Right atrium auricular region (tissue), 2 donors: ENCODE results near the gene SLAMF1. TPM values are rescaled to one million over a fixed set of nuclear protein-coding genes. Genes with fewer than 3 reads are reported as not detected.

Experiments
- DNase-seq: peaks from one replicate; pipeline ENCODE4 v3.0.0-alpha.2; 2019; ENCODE audit warnings: low spot score
- H3K27ac ChIP-seq, 2 donors: fragments of 200-600 bp; sonication (generic); 1 replicate in 1 of 2; 2 replicates in 1 of 2; pipeline ENCODE4 v1.5.1; 2016 to 2019
- H3K27me3 ChIP-seq, 2 donors: fragments of 200-600 bp; sonication (generic); one replicate each; pipeline versions ENCODE4 v1.5.1 to v1.6.0; 2017 to 2019
- H3K36me3 ChIP-seq: fragments of 200-600 bp; sonication (generic); one replicate; pipeline ENCODE4 v1.5.1; 2016
- H3K4me1 ChIP-seq, 2 donors: fragments of 200-600 bp; sonication (generic); one replicate each; pipeline versions ENCODE4 v1.5.1 to v1.6.0; 2017 to 2019
- H3K4me3 ChIP-seq, 2 donors: fragments of 200-600 bp; sonication (generic); 1 replicate in 1 of 2; 2 replicates in 1 of 2; pipeline ENCODE4 v1.5.1; 2017 to 2019; ENCODE audit warnings: mild to moderate bottlenecking in 1 of 2, moderate library complexity in 1 of 2
- H3K9me3 ChIP-seq, 2 donors: fragments of 200-600 bp; sonication (generic); one replicate each; pipeline ENCODE4 v1.5.1; 2019
- total RNA-seq, 2 donors: library from RNA; depleted of rRNA; stranded (reverse); fragments of >200 nt; gene quantifications; one replicate each; pipeline ENCODE4 v1.1.0, GENCODE V29; 2016
- TF ChIP-seq, protein P1 (sequence below), 2 donors: fragments of 200-600 bp; sonication (generic); IDR thresholded peaks; one replicate each; pipeline ENCODE4 v1.5.1; 2019; ENCODE audit warnings: antibody characterized with exemption in 2 of 2

The SLAMF1 gene
- total RNA-seq, 2 donors from 2014 or later: 0.11 to 0.31 TPM

DNA sequence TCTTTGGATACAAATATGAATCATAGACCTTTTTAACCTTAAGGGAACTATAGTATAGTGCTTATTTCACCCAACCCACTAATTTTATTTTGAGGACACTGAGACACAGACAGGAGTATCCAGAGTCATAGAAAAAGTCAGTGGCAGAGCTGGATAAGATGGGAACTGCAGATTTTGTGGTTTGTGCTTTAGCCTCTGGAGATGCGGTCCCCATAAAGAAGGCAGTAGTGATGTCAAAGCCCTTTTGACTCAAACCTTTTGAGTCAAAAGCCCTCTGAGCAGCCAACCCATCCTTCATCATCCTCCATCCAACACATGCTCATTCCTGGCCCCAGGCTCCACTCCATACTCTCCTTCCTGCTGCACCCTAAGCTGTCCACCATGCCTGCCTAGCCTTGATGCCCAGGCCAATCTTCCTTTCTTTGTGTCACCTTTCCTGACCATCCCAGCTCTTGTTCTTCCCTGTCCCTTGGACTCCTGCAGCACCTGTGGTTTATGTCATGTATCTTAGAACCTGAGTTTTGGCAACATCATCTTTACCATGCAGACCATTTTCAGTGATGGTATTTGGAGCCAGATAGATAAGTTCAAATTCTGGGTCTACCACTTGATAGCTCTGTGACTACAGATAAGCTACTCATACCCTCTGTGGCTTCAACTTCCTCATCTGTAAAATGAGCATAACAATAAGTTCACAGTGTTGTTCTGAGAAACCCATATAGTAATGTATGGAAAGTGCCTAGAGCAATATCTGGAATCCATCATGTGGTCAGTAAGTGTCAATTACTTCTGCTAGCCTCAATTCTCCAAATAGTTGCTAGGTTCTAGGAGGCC lies 20.1 kb downstream of the SLAMF1 start:
- Histone ChIP-seq H3K27ac (no peak overlapping the region), H3K9me3 (no peaks in the 10 kb centered on the region), H3K27me3 (no peaks in the 10 kb centered on the region), H3K4me1 (no peaks in the 10 kb centered on the region), H3K4me3 (no peak overlapping the region), H3K36me3 (no peaks in the 10 kb centered on the region)
- TF ChIP-seq, protein P1, sequence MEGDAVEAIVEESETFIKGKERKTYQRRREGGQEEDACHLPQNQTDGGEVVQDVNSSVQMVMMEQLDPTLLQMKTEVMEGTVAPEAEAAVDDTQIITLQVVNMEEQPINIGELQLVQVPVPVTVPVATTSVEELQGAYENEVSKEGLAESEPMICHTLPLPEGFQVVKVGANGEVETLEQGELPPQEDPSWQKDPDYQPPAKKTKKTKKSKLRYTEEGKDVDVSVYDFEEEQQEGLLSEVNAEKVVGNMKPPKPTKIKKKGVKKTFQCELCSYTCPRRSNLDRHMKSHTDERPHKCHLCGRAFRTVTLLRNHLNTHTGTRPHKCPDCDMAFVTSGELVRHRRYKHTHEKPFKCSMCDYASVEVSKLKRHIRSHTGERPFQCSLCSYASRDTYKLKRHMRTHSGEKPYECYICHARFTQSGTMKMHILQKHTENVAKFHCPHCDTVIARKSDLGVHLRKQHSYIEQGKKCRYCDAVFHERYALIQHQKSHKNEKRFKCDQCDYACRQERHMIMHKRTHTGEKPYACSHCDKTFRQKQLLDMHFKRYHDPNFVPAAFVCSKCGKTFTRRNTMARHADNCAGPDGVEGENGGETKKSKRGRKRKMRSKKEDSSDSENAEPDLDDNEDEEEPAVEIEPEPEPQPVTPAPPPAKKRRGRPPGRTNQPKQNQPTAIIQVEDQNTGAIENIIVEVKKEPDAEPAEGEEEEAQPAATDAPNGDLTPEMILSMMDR (IDR thresholded peaks at IDR 0.05): no peak
- DNase-seq: no peak

DNA sequence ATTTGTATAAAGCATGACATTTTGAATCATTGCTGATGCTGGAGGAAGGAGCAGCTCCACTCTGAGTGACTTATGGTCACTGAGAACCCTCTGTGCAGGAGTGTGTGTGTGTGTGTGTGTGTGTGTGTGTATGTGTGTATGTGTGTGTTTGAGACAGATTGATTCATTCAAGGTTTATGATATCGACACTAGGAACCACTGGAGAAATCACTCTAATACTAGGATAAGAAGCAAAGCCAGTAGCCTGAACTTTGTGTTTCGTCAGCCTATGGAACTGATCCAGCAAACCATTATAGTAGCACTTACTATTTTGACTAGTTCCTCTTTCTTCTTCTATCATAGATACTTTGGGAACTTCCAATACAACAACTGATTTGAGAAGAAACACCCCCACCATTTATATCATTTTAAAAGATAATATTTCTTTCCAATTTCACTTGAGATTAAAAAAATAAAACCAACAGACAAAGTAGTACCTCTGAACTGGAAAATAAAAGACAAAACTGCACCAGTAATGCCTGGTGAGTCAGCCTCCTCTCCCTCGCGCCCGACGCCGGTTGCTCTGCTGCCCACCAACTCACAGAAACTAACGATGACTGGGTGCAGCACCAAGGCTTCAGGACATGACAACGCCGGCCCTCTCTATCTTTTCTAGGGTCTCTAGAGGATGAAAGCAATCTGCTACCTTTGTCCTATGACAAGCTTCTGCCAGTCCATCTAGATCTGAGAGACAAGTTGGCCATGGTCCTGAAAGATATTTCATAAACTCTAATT lies 20.9 kb downstream of the SLAMF1 start:
- Histone ChIP-seq H3K27me3 (no peaks in the 10 kb centered on the region), H3K4me1 (no peaks in the 10 kb centered on the region), H3K27ac (no peak overlapping the region), H3K36me3 (no peaks in the 10 kb centered on the region), H3K9me3 (no peaks in the 10 kb centered on the region), H3K4me3 (no peak overlapping the region)
- TF ChIP-seq, protein P1 (IDR thresholded peaks at IDR 0.05): no peak
- no peak for DNase-seq

DNA sequence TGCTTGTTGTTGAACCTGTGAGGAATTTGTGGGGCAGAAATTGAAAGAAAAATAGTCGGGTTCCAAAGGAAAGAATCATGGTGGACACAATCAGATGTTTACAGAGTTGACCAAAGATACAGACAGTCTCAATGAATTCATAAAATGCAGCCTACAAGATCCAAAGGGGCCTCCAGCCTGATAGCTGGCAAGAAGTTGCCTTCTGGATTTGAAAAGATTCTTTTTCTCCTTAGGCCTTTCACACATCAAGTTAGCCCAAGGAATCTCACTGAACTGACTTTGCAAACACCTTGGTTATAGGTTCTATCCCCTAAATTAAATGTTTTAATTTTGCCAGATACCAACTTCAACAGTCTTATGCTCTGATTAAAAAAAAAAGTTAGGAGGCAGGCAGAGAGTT lies 21.5 kb downstream of the SLAMF1 start:
- no peak for DNase-seq
- no peaks in the 10 kb centered on the region for H3K4me1 ChIP-seq
- H3K27ac ChIP-seq: no peak overlapping the region
- H3K27me3 ChIP-seq: no peaks in the 10 kb centered on the region
- H3K36me3 ChIP-seq: no peaks in the 10 kb centered on the region
- no peaks in the 10 kb centered on the region for H3K9me3 ChIP-seq
- no peak overlapping the region for H3K4me3 ChIP-seq
- TF ChIP-seq, protein P1 (IDR thresholded peaks at IDR 0.05): no peak

DNA sequence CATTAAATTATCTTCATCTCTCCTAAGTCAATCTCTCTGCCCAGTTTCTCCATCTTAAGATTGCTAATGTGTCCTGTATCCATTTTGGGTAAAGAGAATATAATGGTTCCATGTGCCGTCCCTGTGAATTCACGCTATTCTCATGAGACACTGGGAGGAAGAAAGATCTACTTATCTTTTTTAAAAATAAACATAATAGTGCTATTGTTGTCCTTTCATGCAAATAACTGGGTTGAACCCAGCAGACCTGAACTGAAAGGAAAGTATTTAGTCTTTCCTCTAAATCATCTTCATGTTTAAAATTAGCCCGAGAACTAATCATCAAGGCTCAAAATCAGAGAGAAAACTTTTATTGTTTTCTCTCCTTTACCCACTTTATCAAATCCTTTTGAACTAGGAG lies 22.4 kb downstream of the SLAMF1 start:
- TF ChIP-seq, protein P1 (IDR thresholded peaks at IDR 0.05): no peak
- H3K4me3 ChIP-seq: no peak overlapping the region
- DNase-seq: no peak
- H3K9me3 ChIP-seq: no peaks in the 10 kb centered on the region
- no peaks in the 10 kb centered on the region for H3K36me3 ChIP-seq
- no peaks in the 10 kb centered on the region for H3K27me3 ChIP-seq
- no peak overlapping the region for H3K27ac ChIP-seq
- H3K4me1 ChIP-seq: no peaks in the 10 kb centered on the region

DNA sequence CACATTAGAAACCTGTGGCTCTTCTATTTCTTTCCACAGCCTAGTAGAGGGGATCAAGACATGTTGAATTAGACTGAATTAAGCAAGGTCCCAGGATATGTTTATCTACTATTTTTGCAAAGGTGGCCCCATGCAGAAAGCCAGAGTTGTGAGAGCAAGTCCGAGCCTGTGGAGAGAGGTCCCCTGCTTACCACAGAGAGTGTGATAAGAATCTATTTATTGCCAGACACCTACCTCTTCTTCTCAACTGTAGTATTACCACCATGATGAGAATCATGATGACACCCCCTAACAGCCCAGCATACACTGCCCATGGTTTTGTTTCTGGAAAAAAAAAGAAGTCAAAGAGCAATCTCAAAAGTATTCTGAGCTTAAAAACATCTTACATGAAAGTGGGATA lies 23.0 kb downstream of the SLAMF1 start:
- H3K27ac ChIP-seq: no peak overlapping the region
- TF ChIP-seq, protein P1 (IDR thresholded peaks at IDR 0.05): no peak
- no peak for DNase-seq
- no peaks in the 10 kb centered on the region for H3K36me3 ChIP-seq
- H3K27me3 ChIP-seq: no peaks in the 10 kb centered on the region
- H3K9me3 ChIP-seq: no peaks in the 10 kb centered on the region
- H3K4me1 ChIP-seq: no peaks in the 10 kb centered on the region
- H3K4me3 ChIP-seq: no peak overlapping the region
